ENCODE measurements around the gene BRK1.
"Not testable (repeated sequence)": the region's sequence is repeated elsewhere in the genome, so short reads cannot be mapped to it uniquely, and the experiment has no call there.

The BRK1 gene

GRCh38 chr3:10140996-10141546 lies 25.6 kb downstream of the BRK1 start:
- Histone ChIP-seq H3K4me3 (peak overlapping the region; percentile 58 to 92 (median 80)), H3K27ac (peak overlapping the region in 13 of 21 experiments; percentile 86 to 96 (median 92))

GRCh38 chr3:10142707-10143560 lies 27.5 kb downstream of the BRK1 start:
- Histone ChIP-seq H3K4me3 (peak overlapping the region; percentile 58 to 92 (median 80)), H3K27ac (peak overlapping the region in 14 of 21 experiments; percentile 73 to 95 (median 90))

DNA sequence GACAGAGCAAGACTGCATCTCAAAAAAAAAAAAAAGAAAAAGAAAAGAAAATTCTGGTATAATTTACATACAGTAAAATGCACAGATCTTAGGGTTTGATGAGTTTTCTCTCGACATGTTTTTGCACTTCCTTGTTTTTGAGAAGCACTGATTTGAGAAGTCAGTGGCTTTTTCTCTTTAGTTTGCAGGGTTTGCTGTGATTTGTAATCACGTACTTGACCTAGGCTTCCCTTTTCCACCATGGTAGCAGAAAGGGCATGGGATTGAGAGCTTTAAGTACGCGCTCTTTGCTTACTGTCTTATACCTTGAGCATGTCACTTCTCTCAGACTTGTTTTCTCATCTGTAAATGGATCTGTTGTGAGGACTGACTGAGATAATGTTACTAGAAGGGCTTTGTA lies 30.2 kb downstream of the BRK1 start:
- Histone ChIP-seq H3K4me3 (no peak overlapping the region), H3K27ac (no peak overlapping the region)

DNA sequence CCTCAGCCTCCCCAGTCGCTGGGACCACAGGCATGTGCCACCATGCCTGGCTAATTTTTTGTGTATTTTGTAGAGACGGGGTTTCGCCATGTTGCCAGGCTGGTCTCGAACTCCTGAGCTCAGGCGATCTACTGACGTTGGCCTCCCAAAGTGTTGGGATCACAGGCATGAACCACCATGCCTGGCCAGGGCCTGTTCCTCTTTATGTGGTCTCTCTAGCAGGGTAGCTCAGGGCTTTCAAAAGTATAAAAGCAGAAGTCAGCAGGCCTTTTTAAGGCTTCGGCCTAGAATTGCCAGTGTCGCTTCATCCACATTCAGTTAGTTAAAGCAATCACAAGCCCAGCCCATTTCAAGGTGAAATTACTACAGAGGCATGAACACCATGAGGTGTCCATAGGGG lies 33.8 kb downstream of the BRK1 start:
- Histone ChIP-seq H3K4me3 (no peak overlapping the region), H3K27ac (no peak overlapping the region)

DNA sequence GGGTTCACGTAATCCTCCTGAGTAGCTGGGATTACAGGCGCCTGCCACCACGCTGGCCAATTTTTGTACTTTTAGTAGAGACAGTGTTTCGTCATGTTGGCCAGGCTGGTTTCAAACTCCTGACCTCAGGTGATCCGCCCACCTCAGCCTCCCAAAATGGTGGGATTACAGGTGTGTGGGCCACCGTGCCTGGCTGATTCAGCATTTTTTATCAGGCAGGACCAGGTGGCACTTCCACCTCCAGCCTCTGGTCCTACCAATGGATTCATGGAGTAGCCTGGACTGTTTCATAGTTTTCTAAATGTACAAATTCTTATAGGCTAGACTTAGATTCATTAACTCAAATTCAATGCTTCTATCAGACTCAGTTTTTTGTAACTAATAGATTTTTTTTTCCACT lies 35.5 kb downstream of the BRK1 start:
- Histone ChIP-seq H3K27ac (no peak overlapping the region), H3K4me3 (no peak overlapping the region)

- no peak overlapping the region for H3K27ac ChIP-seq
- H3K4me3 ChIP-seq, result no peak overlapping the region
These were observed 39.1 kb downstream of the BRK1 start for GRCh38 chr3:10154335-10155122.

GRCh38 chr3:10155123-10155472 lies 39.6 kb downstream of the BRK1 start:
- Histone ChIP-seq H3K27ac (no peak overlapping the region), H3K4me3 (no peak overlapping the region)

DNA sequence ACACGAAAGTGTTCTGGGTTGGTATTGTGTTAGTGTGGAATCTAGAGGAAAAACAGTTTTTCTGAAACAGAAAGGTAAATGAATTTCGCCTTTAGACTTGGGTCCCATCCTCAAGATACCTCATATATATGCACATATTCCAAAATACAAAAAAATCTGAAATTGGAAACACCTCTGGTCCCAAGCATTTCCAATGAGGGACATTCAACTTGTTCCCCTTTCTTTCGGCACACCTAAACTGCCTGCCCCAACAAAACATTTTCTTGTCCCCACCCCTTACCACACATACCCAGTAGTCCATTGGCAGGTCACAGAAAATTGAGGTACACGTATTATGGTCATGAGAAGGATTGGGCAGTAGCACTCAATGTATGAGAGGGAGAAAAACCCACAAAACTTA lies 40.2 kb downstream of the BRK1 start:
- Histone ChIP-seq H3K4me3 (no peak overlapping the region), H3K27ac (no peak overlapping the region)

GRCh38 chr3:10157031-10157430 lies 41.6 kb downstream of the BRK1 start:
- Histone ChIP-seq H3K27ac (no peak overlapping the region), H3K4me3 (no peak overlapping the region)

DNA sequence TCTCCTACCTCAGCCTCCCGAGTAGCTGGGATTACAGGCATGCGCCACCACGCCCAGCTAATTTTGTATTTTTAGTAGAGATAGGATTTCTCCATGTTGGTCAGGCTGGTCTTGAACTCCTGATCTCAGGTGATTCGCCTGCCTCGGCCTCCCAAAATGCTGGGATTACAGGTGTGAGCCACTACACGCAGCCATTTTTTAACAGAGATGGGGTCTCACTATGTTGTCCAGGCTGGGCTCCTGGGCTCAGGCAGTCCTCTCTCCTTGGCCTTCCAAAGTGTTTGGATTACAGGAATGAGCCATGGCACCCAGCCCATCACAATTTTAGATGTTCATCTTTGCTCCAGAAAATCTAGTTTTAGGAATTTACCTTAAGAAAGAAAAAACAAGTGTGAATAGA lies 43.1 kb downstream of the BRK1 start:
- H3K4me3 ChIP-seq, H3K27ac ChIP-seq: not testable (repeated sequence)

DNA sequence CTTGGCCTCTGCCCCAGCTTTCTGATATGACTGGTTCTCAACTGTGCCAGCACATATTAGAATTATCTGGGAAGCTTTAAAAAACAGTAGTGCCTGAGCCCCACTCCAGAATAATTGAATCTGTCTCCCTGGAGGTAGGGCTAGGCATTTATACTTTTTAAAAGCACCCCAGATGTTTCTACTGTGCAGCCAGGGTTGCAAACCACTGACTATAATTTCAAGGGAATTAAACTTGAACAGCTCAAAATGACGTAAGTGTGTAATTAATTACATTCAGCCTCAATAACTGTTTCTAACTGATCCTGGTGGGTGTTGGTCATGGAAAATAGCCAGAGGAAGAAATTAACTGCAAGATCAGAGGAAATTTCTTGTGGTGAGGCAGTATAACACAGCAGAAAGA lies 44.9 kb downstream of the BRK1 start:
- Histone ChIP-seq H3K27ac (no peak overlapping the region), H3K4me3 (no peak overlapping the region)

- Histone ChIP-seq H3K27ac (no peak overlapping the region), H3K4me3 (no peak overlapping the region)
These were observed 45.5 kb downstream of the BRK1 start for GRCh38 chr3:10160925-10161324.

DNA sequence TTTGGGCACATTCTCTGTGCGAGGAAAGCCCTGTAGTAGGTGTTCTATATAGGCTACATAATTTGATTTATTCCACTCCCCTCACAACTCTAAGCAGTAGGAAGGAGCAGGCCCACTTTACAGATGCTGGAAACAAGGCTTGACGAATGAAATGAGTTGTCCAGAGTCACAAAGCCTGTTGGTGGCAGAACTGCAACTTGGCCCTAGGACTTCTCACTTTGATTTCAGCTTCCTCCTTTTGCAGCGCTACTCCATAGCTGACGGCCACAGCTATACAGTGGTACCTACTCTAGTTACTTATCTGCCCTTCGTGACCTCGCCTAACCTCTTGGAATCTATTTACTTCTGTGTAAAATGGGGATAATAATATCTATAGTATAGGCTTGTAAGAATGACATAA lies 46.7 kb downstream of the BRK1 start:
- Histone ChIP-seq H3K27ac (no peak overlapping the region), H3K4me3 (no peak overlapping the region)

- Histone ChIP-seq H3K27ac (peak overlapping the region in 6 of 21 experiments; percentile 73 to 93 (median 78)), H3K4me3 (peak overlapping the region in 6 of 7 experiments; percentile 69 to 94 (median 82))
These were observed 48.7 kb downstream of the BRK1 start for GRCh38 chr3:10164201-10164545.

GRCh38 chr3:10164546-10165393 lies 49.3 kb downstream of the BRK1 start, which contains the start of gene IRAK2:
Gene IRAK2, plus strand, starts transcription at chr3:10164919. Its CDS starts 36 bp downstream, at chr3:10164955.
- peak within 1 kb of the TSS; percentile 66 to 94 (median 76) for H3K4me3 ChIP-seq
- peak within 1 kb of the TSS in 20 of 21 experiments; percentile 37 to 93 (median 78) for H3K27ac ChIP-seq

DNA sequence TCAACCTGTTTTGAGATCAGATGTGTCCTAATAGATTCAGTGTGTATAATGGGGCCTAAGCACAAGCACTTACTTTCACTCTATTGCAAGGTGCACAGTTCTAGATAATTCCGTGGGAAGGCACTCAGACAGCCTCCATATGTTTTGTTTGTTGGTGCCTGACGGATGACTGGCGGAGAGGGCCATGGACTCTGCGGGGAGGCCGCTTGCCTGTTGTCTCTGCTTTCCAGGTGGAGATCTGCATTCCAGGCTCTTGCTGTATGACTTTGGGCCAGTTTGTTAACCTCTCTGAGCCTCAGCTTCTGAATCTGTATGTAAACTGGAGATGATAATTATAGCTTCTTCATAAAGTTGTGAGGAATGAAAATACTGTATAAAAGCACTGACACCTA lies 50.7 kb downstream of the BRK1 start:
- Histone ChIP-seq H3K27ac (no peak overlapping the region), H3K4me3 (no peak overlapping the region)

- H3K27ac ChIP-seq, result no peak overlapping the region
- H3K4me3 ChIP-seq, result no peak overlapping the region
These were observed 53.6 kb downstream of the BRK1 start for GRCh38 chr3:10169000-10169496.

DNA sequence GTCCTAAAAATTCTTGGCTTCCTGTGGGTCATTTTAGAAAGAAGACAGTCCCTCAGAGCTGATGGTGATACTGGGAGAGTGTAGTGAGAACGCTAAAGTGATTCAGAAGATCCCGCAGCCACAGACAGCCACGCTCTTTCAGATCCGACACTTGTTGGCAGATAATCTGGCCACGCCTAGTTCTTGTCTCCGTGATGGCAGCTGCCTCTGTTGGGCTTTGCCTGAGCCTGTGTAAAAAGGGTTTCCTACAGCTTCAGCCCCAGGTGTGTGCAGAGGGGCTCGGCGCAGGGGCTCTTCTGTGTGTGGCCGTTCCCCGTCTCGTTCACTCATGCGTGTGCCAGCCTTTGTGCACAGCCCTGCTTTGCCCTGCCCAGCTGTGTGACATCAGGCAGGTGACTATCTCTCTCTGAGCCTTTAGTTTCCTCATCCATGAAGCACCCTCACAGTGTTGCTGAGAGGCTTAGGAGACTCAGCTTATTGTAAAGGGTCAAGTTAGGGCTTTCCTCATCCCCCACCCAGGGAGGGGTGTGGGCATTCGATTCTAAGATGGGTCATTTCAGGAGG lies 55.5 kb downstream of the BRK1 start:
- Histone ChIP-seq H3K4me3 (no peak overlapping the region), H3K27ac (peak overlapping the region in 4 of 21 experiments; percentile 1 to 52 (median 26))

Measured in skin epidermis (tissue), 12 donors.